Islet of Langerhans (tissue), 1 donor: ENCODE data around the gene HCAR2.
"Not testable (repeated sequence)": the region's sequence is repeated elsewhere in the genome, so short reads cannot be mapped to it uniquely, and the experiment has no call there.

Experiments used
- FAIRE-seq: peaks from one replicate; lab custom pipeline; 2011; peaks lifted over from hg19 to GRCh38; lab: Jason Lieb, UNC

Gene HCAR2

GRCh38 chr12:122702890-122703611 lies at the start of gene HCAR2:
Gene HCAR2 (minus strand): TSS chr12:122703357. CDS start chr12:122703283, 74 bp downstream.
- not testable (repeated sequence) for FAIRE-seq

- FAIRE-seq, result peak; percentile 36
Measured at GRCh38 chr12:122752464-122753318, 49.5 kb upstream of the HCAR2 start, which contains the start of gene DENR. Gene DENR (plus strand): TSS chr12:122752824. CDS start chr12:122753702, 878 bp downstream.

- not testable (repeated sequence) for FAIRE-seq
Measured at GRCh38 chr12:122750781-122751515, 47.8 kb upstream of the HCAR2 start.

GRCh38 chr12:122749569-122750332 lies 46.6 kb upstream of the HCAR2 start:
- FAIRE-seq, result no peak

- no peak for FAIRE-seq
Measured at GRCh38 chr12:122747224-122748135, 44.3 kb upstream of the HCAR2 start.

GRCh38 chr12:122743895-122744525 lies 40.9 kb upstream of the HCAR2 start:
- FAIRE-seq, result no peak

GRCh38 chr12:122740351-122740750 lies 37.2 kb upstream of the HCAR2 start:
- no peak for FAIRE-seq

GRCh38 chr12:122738571-122738970 lies 35.4 kb upstream of the HCAR2 start:
- FAIRE-seq, result no peak

- no peak for FAIRE-seq
Measured at GRCh38 chr12:122732611-122733010, 29.5 kb upstream of the HCAR2 start.

GRCh38 chr12:122732170-122732569 lies 29.0 kb upstream of the HCAR2 start:
- FAIRE-seq, result no peak

GRCh38 chr12:122730215-122731014 lies 27.3 kb upstream of the HCAR2 start, which contains the start of gene HCAR1:
Gene HCAR1 (minus strand): TSS chr12:122730844. CDS start chr12:122730339, 505 bp downstream.
- FAIRE-seq, result no peak

- FAIRE-seq, result no peak
Measured at GRCh38 chr12:122729583-122730214, 26.5 kb upstream of the HCAR2 start.

- FAIRE-seq, result no peak
Measured at GRCh38 chr12:122726080-122726558, 23.0 kb upstream of the HCAR2 start.

- FAIRE-seq, result no peak
Measured at GRCh38 chr12:122725452-122726079, 22.4 kb upstream of the HCAR2 start.

- no peak for FAIRE-seq
Measured at GRCh38 chr12:122724641-122725243, 21.6 kb upstream of the HCAR2 start.

GRCh38 chr12:122722387-122722786 lies 19.2 kb upstream of the HCAR2 start:
- no peak for FAIRE-seq

- no peak for FAIRE-seq
Measured at GRCh38 chr12:122721057-122721545, 17.9 kb upstream of the HCAR2 start.
